Pons (tissue), 1 donor: Measurements from ENCODE around the gene TAAR1.
"Not testable (repeated sequence)": the region's sequence is repeated elsewhere in the genome, so short reads cannot be mapped to it uniquely, and the experiment has no call there.

Experiments used
- DNase-seq: peaks from one replicate; pipeline ENCODE4 v3.0.0-alpha.2; 2016; ENCODE audit warnings: low spot score

The TAAR1 gene, protein sequence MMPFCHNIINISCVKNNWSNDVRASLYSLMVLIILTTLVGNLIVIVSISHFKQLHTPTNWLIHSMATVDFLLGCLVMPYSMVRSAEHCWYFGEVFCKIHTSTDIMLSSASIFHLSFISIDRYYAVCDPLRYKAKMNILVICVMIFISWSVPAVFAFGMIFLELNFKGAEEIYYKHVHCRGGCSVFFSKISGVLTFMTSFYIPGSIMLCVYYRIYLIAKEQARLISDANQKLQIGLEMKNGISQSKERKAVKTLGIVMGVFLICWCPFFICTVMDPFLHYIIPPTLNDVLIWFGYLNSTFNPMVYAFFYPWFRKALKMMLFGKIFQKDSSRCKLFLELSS

GRCh38 chr6:132659082-132659481 lies at the start of gene TAAR1:
Gene TAAR1, minus strand, starts transcription at chr6:132659182. Its CDS starts 13,179 bp downstream, at chr6:132646003.
- no peak for DNase-seq

GRCh38 chr6:132708771-132709170 lies 49.8 kb upstream of the TAAR1 start:
- no peak for DNase-seq

- DNase-seq: no peak
Measured at GRCh38 chr6:132708002-132708401, 49.0 kb upstream of the TAAR1 start.

DNA sequence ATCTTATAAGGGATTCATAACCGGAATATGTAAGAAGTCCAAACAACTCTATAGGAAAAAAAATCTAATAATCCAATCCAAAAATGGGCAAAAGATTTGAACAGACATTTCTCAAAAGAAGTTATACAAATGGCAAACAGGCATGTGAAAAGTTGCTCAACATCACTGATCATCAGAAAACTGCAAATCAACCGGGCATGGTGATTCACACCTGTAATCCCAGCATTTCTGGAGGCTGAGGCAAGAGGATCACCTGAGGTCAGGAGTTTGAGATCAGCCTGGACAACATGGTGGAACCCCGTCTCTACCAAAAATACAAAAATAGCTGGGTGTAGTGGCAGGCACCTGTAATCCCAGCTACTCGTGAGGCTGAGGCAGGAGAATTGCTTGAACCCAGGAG lies 47.8 kb upstream of the TAAR1 start:
- not testable (repeated sequence) for DNase-seq

GRCh38 chr6:132703936-132704335 lies 45.0 kb upstream of the TAAR1 start:
- no peak for DNase-seq

- DNase-seq: no peak
Measured at GRCh38 chr6:132698608-132699007, 39.6 kb upstream of the TAAR1 start.

DNA sequence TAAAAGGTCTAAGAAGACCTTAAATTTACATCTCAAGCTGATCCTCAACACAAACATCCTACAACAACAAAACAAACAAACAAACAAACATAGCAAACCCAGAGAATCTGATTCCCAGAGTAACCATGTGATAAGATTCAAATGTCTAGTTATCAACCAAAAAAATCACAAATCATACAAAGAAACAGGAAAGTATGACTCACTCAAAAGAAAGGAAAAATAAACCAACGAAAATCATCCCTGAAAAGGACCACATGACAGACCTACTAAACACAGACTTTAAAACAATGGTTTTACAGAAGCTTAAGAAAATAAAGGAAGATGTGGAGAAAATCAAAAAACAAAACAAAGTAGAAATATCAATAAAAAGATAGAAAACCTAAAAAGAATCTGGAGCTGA lies 36.8 kb upstream of the TAAR1 start:
- no peak for DNase-seq

DNA sequence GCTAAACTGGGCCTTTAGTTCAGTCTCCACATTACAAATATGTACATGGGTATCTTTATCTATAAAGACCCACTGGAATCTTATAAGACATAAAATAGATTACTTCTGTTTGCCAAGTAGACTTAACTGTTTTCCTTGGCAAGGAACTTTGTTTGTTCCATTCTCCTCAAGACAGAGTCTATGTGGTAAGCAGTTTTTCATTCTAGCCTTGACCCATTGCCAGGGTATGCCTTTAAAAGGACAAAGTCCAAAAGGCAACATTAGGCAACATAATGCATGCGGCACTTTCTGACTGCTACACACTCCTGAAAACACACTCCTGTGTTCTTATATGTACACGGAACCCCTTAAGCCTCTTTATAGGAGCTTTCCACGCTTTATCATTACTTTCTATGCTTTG lies 34.5 kb upstream of the TAAR1 start:
- DNase-seq: no peak

DNA sequence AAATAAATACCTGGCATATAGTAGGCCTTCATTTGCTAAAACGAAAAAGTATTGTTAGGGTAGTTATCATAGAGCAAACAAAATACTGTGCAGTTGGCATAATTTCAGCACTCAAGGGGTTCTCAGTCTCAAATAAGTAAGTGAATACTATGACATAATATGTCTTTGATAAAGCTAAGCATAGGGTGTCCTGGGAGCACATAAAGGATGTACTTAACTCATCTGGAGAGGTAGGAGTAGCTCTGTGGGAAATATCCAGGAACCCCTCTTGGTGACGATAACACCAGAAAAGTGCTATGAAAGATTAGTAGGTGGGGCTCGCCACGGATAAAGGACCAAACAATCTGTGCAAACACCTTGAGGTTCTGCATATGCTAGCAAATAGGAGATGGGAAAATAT lies 31.7 kb upstream of the TAAR1 start:
- DNase-seq: no peak

- no peak for DNase-seq
Measured at GRCh38 chr6:132687306-132687705, 28.3 kb upstream of the TAAR1 start.

DNA sequence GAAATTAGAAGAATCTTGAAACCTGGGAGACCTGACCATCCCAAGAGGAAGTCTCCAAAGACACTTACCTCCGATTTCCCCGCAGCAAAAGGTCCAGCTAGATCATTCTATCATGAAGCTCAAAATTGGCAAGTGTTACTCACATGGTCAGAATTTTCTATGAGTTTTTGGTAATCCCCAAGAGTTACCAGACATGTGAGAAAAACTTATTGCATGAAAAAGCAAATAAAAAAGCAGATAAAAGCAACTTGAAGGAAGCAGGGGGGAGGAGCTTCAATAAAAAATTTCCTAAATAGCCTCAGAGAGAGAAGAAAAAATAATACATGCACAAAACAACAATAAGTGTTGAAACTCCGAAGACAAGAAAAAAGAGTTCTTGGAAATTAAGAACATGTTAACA lies 27.5 kb upstream of the TAAR1 start:
- DNase-seq: no peak

DNA sequence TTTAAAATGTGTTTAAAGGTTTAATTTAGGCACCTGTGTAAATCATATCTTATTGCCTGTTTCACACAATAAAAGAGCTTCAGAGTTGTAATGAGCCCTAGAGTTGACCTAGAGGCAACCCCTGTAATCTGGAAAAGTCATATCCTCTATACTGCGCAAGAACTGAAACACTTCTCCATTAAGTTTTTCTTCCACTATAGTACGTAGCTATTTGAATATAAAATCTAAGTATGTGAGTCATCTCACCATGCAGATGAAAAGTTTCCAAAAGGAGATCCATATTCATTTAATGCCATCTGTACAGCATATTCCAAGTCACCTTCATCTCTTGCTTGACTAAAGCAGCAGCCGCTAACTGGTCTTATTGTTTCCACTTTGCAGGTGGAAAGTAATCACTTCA lies 26.0 kb upstream of the TAAR1 start:
- DNase-seq: no peak

DNA sequence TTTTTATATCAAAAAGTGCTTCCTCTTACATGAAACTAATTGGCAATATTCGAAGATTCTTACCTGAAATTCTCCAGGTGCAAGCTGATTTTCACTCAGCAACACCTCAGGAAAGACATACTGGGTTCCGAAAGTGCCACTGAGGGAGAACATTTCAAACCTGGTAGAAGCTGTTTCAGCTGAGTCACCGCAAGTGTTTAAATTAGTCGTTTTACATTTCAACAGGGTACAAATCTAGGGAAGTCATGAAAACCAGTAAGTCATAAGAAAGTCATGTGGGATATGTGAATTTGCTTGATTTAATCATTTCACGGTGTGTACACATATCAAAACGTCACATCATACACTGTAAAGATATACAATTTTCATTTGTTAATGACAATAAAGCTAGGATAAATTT lies 25.3 kb upstream of the TAAR1 start:
- DNase-seq: no peak

- DNase-seq: no peak
Measured at GRCh38 chr6:132683543-132683942, 24.6 kb upstream of the TAAR1 start.

DNA sequence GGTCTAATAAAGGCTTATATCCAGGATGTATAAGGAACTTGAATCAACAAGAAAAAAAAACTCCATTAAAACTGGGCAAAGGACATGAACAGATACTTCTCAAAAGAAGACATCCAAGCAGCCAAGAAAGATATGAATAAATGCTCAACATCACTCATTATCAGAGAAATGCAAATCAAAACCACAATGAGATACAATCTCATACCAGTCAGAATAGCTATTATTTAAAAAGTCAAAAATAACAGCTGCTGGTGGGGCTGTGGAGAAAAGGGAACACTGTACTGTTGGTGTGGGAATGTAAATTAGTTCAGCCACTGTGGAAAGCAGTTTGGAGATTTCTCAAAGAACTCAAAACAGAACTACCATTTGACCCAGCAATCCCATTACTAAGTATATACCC lies 20.1 kb upstream of the TAAR1 start:
- DNase-seq: not testable (repeated sequence)

GRCh38 chr6:132675749-132676148 lies 16.8 kb upstream of the TAAR1 start:
- DNase-seq: no peak

GRCh38 chr6:132675002-132675401 lies 16.0 kb upstream of the TAAR1 start:
- DNase-seq: no peak

- no peak for DNase-seq
Measured at GRCh38 chr6:132673376-132674094, 14.6 kb upstream of the TAAR1 start.

DNA sequence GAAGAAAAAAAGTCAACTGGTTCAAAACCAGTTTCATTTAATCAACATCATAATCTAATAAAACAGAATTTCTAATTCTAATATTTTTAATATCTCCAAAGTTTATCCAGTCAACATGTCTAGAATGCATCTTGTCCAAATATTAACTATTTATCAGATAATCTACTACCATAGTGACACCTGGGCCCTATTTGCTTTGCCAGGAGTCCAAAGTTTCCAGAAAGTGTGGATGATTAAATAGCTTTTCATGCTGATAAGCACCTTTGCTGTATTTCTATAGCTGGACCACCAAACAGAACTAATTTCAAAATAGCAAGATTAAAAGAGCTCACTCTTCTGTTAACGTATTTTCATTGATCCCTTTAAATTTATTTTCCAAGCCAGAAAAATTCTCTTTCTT lies 12.3 kb upstream of the TAAR1 start:
- DNase-seq: no peak

DNA sequence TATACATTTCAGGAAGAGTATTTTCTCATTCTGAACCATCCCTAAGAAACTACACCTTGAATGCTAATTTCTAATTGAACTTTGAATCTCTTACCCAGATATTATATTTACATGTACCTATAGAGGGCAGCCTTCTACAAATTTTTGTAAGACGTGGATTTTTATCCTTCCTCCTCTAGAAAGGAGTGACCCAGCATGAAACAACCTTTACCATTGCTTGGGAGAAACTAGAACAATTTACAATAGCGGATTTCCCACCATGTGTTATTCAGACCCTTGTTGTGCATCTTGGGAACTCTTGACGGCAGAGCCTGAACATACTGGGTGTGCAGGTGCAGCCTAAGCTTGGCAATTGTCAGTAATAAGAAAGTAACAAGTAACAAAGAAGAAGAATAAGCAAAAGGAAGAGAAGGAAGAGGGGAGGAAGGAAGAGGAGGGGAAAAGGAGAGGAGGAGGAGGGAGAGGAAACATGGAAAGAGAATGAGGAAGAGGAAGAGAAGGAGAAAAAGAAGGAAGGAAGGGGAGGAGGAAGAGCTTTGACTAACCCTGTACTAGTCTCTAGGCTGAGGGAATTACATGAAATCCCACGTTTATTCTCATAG lies 10.8 kb upstream of the TAAR1 start:
- peak; percentile 60 for DNase-seq

DNA sequence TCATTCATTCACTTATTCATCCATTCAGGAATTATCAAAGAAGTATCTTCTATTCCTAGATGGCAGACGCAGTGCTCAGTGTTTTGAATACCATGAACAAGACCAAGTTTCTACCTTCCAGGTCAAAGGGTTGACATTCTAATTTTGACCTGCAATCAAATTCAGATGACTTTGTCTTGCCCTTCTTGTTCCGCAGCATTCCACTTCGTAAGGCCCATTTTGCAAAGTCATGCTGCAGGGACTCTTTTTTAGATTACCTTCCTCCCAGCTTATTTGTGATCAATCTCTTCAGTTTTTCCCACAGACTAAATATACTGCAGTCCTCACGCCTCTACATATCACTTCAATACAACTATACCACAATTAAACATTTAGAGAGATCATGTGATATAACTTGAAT lies 7.1 kb upstream of the TAAR1 start:
- DNase-seq: no peak

DNA sequence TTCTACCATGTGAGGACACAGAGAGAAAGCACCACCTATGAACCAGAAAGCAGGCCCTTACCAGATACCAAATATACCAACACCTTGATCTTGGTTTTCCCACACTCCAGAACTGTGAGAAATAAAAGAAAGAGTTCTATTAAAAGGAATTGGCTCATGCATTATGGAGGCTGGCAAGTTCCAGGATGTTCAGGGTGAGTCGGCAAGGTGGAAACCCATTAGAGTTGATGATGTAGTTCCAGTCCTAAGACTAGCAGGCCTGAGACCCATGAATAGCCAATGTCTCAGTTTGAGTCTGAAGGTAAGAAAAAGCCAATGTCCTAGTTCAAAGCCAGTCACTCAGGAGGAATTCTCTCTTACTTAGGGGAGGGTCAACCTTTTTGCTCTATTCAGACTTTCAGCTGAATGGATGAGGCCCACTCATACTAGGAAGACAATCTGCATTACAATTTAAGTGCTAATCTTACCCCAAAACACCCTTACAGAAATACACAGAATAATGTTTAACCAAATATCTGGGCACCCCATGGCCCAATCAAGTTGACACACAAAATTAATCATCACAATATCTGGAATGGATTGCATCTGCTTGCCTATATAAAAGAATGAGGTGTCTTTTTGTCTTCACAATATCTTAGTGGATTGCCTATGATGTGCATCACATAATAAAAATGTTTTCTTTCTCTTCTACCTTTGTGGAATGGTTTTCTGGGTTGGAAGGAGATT lies 5.5 kb upstream of the TAAR1 start:
- DNase-seq: no peak

GRCh38 chr6:132663661-132664060 lies 4.7 kb upstream of the TAAR1 start:
- no peak for DNase-seq
